ENCODE measurements around the gene FOCAD.

Gene FOCAD

GRCh38 chr9:20844916-20845315 is 160.9 kb downstream of the FOCAD start:
- H3K79me2 ChIP-seq (ENCODE audit: insufficient read depth, low read length): no peaks in the 10 kb centered on the region
- no peak overlapping the region for H3K4me3 ChIP-seq (ENCODE audit: low read depth, low read length, poor library complexity, severe bottlenecking)
- TF ChIP-seq EZH2 (IDR thresholded peaks at IDR 0.05; ENCODE audit: borderline replicate concordance, low read length) (no peak), CTCF (IDR thresholded peaks at IDR 0.05; ENCODE audit: low read length) (no peak)
- H3K27ac ChIP-seq (ENCODE audit: low read depth, low read length, poor library complexity, severe bottlenecking): no peak overlapping the region
- no peaks in the 10 kb centered on the region for H3K4me1 ChIP-seq (ENCODE audit: insufficient read depth, low read length, severe bottlenecking)
- H3K9ac ChIP-seq (ENCODE audit: low read length): no peak overlapping the region
- H2AFZ ChIP-seq (ENCODE audit: low read length): no peak overlapping the region
- no peaks in the 10 kb centered on the region for H3K27me3 ChIP-seq (ENCODE audit: insufficient read depth, low read length)
- H3K4me2 ChIP-seq (ENCODE audit: low read length): no peak overlapping the region
- no peaks in the 10 kb centered on the region for H3K9me3 ChIP-seq (ENCODE audit: low read length)
- H4K20me1 ChIP-seq (ENCODE audit: insufficient read depth, low read length): no peaks in the 10 kb centered on the region
- no peaks in the 10 kb centered on the region for H3K9me2 ChIP-seq (ENCODE audit: low read depth, low read length)
- H3F3A ChIP-seq (ENCODE audit: insufficient read depth, low read length): no peaks in the 10 kb centered on the region
- no peaks in the 10 kb centered on the region for H3K36me3 ChIP-seq (ENCODE audit: insufficient read depth, low read length)

GRCh38 chr9:20848490-20848889 is 164.4 kb downstream of the FOCAD start:
- TF ChIP-seq EZH2 (IDR thresholded peaks at IDR 0.05; ENCODE audit: borderline replicate concordance, low read length) (no peak), CTCF (IDR thresholded peaks at IDR 0.05; ENCODE audit: low read length) (no peak)
- H2AFZ ChIP-seq (ENCODE audit: low read length): no peak overlapping the region

GRCh38 chr9:20853866-20854265 is 169.8 kb downstream of the FOCAD start:
- H3K4me2 ChIP-seq (ENCODE audit: low read length): no peak overlapping the region
- H3K9me2 ChIP-seq (ENCODE audit: low read depth, low read length): no peaks in the 10 kb centered on the region

More at GRCh38 chr9:20848490-20848889, 164.4 kb downstream of the FOCAD start:
- H3K9me2 ChIP-seq (ENCODE audit: low read depth, low read length): no peaks in the 10 kb centered on the region
- H3K4me3 ChIP-seq (ENCODE audit: low read depth, low read length, poor library complexity, severe bottlenecking): no peak overlapping the region
- H3F3A ChIP-seq (ENCODE audit: insufficient read depth, low read length): no peaks in the 10 kb centered on the region
- no peaks in the 10 kb centered on the region for H3K36me3 ChIP-seq (ENCODE audit: insufficient read depth, low read length)
- no peaks in the 10 kb centered on the region for H3K79me2 ChIP-seq (ENCODE audit: insufficient read depth, low read length)
- no peak overlapping the region for H3K9ac ChIP-seq (ENCODE audit: low read length)
- H3K9me3 ChIP-seq (ENCODE audit: low read length): no peaks in the 10 kb centered on the region
- H3K27me3 ChIP-seq (ENCODE audit: insufficient read depth, low read length): no peaks in the 10 kb centered on the region
- H3K4me2 ChIP-seq (ENCODE audit: low read length): no peak overlapping the region
- H3K4me1 ChIP-seq (ENCODE audit: insufficient read depth, low read length, severe bottlenecking): no peaks in the 10 kb centered on the region
- no peak overlapping the region for H3K27ac ChIP-seq (ENCODE audit: low read depth, low read length, poor library complexity, severe bottlenecking)
- no peaks in the 10 kb centered on the region for H4K20me1 ChIP-seq (ENCODE audit: insufficient read depth, low read length)

More at GRCh38 chr9:20853866-20854265, 169.8 kb downstream of the FOCAD start:
- Histone ChIP-seq H3K4me1 (ENCODE audit: insufficient read depth, low read length, severe bottlenecking) (no peaks in the 10 kb centered on the region), H3K27me3 (ENCODE audit: insufficient read depth, low read length) (no peaks in the 10 kb centered on the region), H2AFZ (ENCODE audit: low read length) (no peak overlapping the region), H3K79me2 (ENCODE audit: insufficient read depth, low read length) (no peaks in the 10 kb centered on the region), H3K4me3 (ENCODE audit: low read depth, low read length, poor library complexity, severe bottlenecking) (no peak overlapping the region), H3F3A (ENCODE audit: insufficient read depth, low read length) (no peaks in the 10 kb centered on the region), H3K9ac (ENCODE audit: low read length) (no peak overlapping the region), H3K27ac (ENCODE audit: low read depth, low read length, poor library complexity, severe bottlenecking) (no peak overlapping the region), H3K36me3 (ENCODE audit: insufficient read depth, low read length) (no peaks in the 10 kb centered on the region), H3K9me3 (ENCODE audit: low read length) (0 out of 2 replicates have a peak, but pooled peaks cover 2% of the 10 kb centered on the region), H4K20me1 (ENCODE audit: insufficient read depth, low read length) (no peaks in the 10 kb centered on the region)
- TF ChIP-seq CTCF (IDR thresholded peaks at IDR 0.05; ENCODE audit: low read length) (no peak), EZH2 (IDR thresholded peaks at IDR 0.05; ENCODE audit: borderline replicate concordance, low read length) (no peak)
